Ecto neural progenitor cell (in vitro differentiated cells): ENCODE measurements around the gene TECTA.
"Not testable (repeated sequence)": the region's sequence is repeated elsewhere in the genome, so short reads cannot be mapped to it uniquely, and the experiment has no call there.

Experiments
- DNase-seq: peaks from one replicate; pipeline ENCODE4 v3.0.0-alpha.2; 2018; ENCODE audit warnings: low spot score

The TECTA gene

GRCh38 chr11:121090145-121090721, 10.8 kb upstream of the TECTA start:
- DNase-seq, result no peak

- no peak for DNase-seq
Measured at GRCh38 chr11:121091492-121092152, 9.4 kb upstream of the TECTA start.

- no peak for DNase-seq
Measured at GRCh38 chr11:121095561-121095960, 5.5 kb upstream of the TECTA start.

- no peak for DNase-seq
Measured at GRCh38 chr11:121099364-121099763, 1.7 kb upstream of the TECTA start.

- DNase-seq, result no peak
Measured at GRCh38 chr11:121099885-121100284, 1.2 kb upstream of the TECTA start.

GRCh38 chr11:121104312-121104762, 3.3 kb downstream of the TECTA start:
- no peak for DNase-seq

- no peak for DNase-seq
Measured at GRCh38 chr11:121105063-121105480, 4.0 kb downstream of the TECTA start.

GRCh38 chr11:121105481-121106195, 4.6 kb downstream of the TECTA start:
- no peak for DNase-seq

- DNase-seq, result no peak
Measured at GRCh38 chr11:121106812-121107211, 5.8 kb downstream of the TECTA start.

GRCh38 chr11:121108413-121108812, 7.4 kb downstream of the TECTA start:
- DNase-seq, result no peak

- no peak for DNase-seq
Measured at GRCh38 chr11:121109471-121109870, 8.4 kb downstream of the TECTA start.

- DNase-seq, result no peak
Measured at GRCh38 chr11:121109916-121110586, 9.0 kb downstream of the TECTA start.

GRCh38 chr11:121110871-121111724, 10.1 kb downstream of the TECTA start:
- DNase-seq, result no peak

GRCh38 chr11:121112498-121113455, 11.7 kb downstream of the TECTA start:
- peak; percentile 63 for DNase-seq

- DNase-seq, result peak; percentile 32
Measured at GRCh38 chr11:121113611-121114010, 12.6 kb downstream of the TECTA start.

- not testable (repeated sequence) for DNase-seq
Measured at GRCh38 chr11:121115024-121115423, 14.0 kb downstream of the TECTA start.

GRCh38 chr11:121117788-121118187, 16.7 kb downstream of the TECTA start:
- DNase-seq, result no peak

GRCh38 chr11:121119440-121119839, 18.4 kb downstream of the TECTA start:
- no peak for DNase-seq

GRCh38 chr11:121122328-121122727, 21.3 kb downstream of the TECTA start:
- no peak for DNase-seq

GRCh38 chr11:121123496-121124069, 22.5 kb downstream of the TECTA start:
- DNase-seq, result no peak
